Measurements from ENCODE around the gene PCGF3. TPM values are rescaled to one million over a fixed set of nuclear protein-coding genes. Genes with fewer than 3 reads are reported as not detected.

The PCGF3 gene
- total RNA-seq, 1 experiment from 2014 or later, result 83.9 TPM

DNA sequence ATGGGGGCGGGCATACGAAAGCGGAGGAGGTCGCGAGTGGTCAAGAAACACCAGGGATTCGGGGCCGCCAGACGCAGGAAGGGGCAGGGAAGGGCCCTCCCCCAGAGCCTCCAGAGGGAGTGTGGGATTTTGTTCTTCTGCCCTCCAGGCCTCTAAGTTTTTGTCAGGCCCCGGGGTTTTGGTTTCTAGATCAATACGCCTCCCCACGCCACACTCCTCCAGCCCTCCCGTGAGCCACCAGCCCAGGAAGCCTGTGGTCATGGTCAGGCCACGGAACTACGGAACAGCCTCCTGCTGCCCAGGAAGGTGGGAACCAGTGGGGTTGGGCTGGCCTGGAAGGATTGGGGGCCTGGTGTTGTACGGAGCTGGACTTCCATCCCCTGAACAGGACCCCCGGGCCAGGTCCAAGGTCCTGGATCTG lies 81.9 kb downstream of the PCGF3 start:
- POLR2A ChIA-PET (ENCODE audit: low non-redundant PET), result no interaction called here
- CTCF ChIA-PET, result no interaction called here
- no peak overlapping the region for H3K4me3 ChIP-seq (ENCODE audit: low read depth, low read length, poor library complexity, severe bottlenecking)

GRCh38 chr4:788006-788635 lies 82.5 kb downstream of the PCGF3 start:
- no peaks in the 10 kb centered on the region for H3K36me3 ChIP-seq (ENCODE audit: insufficient read depth, low read length, poor library complexity, severe bottlenecking)
- TF ChIP-seq, protein P1, sequence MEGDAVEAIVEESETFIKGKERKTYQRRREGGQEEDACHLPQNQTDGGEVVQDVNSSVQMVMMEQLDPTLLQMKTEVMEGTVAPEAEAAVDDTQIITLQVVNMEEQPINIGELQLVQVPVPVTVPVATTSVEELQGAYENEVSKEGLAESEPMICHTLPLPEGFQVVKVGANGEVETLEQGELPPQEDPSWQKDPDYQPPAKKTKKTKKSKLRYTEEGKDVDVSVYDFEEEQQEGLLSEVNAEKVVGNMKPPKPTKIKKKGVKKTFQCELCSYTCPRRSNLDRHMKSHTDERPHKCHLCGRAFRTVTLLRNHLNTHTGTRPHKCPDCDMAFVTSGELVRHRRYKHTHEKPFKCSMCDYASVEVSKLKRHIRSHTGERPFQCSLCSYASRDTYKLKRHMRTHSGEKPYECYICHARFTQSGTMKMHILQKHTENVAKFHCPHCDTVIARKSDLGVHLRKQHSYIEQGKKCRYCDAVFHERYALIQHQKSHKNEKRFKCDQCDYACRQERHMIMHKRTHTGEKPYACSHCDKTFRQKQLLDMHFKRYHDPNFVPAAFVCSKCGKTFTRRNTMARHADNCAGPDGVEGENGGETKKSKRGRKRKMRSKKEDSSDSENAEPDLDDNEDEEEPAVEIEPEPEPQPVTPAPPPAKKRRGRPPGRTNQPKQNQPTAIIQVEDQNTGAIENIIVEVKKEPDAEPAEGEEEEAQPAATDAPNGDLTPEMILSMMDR (conservative IDR thresholded peaks at IDR 0.05; ENCODE audit: low read depth, low read length), result no peak
- no peak for TF ChIP-seq EZH2 (IDR thresholded peaks at IDR 0.05; ENCODE audit: borderline replicate concordance, low read depth, low read length, poor library complexity, severe bottlenecking)
- ChIA-PET CTCF (no interaction called here), POLR2A (ENCODE audit: low non-redundant PET) (interaction anchor here (0.5 kb wide), 1 partner anchor 396 kb away, joined by 12 read pairs; no protein-coding TSS in a partner anchor)
- no TSS peak for BruUV-seq (replicated peaks)
- no peak for DNase-seq (ENCODE audit: low spot score)
- no peaks in the 10 kb centered on the region for H3K27me3 ChIP-seq (replicated peaks; ENCODE audit: insufficient read depth, low read depth, low read length, poor library complexity)
- H3K4me1 ChIP-seq (ENCODE audit: insufficient read depth, low read length, poor library complexity, severe bottlenecking), result no peaks in the 10 kb centered on the region
- no peak overlapping the region for H3K27ac ChIP-seq (ENCODE audit: low read depth, low read length, poor library complexity, severe bottlenecking)
- H3K9me3 ChIP-seq (ENCODE audit: low read depth, low read length, poor library complexity, severe bottlenecking), result no peaks in the 10 kb centered on the region
- no peak overlapping the region for H3K4me3 ChIP-seq (ENCODE audit: low read depth, low read length, poor library complexity, severe bottlenecking)
- intact Hi-C loops (cut with micrococcal nuclease; ENCODE audit: unreplicated experiment), result no loop called here

More for the DNA sequence above, 81.9 kb downstream of the PCGF3 start:
- Histone ChIP-seq H3K27me3 (replicated peaks; ENCODE audit: insufficient read depth, low read depth, low read length, poor library complexity) (no peaks in the 10 kb centered on the region), H3K9me3 (ENCODE audit: low read depth, low read length, poor library complexity, severe bottlenecking) (no peaks in the 10 kb centered on the region), H3K27ac (ENCODE audit: low read depth, low read length, poor library complexity, severe bottlenecking) (no peak overlapping the region), H3K4me1 (ENCODE audit: insufficient read depth, low read length, poor library complexity, severe bottlenecking) (no peaks in the 10 kb centered on the region), H3K36me3 (ENCODE audit: insufficient read depth, low read length, poor library complexity, severe bottlenecking) (no peaks in the 10 kb centered on the region)
- BruUV-seq (replicated peaks), result no TSS peak
- no peak for DNase-seq (ENCODE audit: low spot score)
- intact Hi-C loops (cut with micrococcal nuclease; ENCODE audit: unreplicated experiment), result no loop called here
- TF ChIP-seq, protein P1 (conservative IDR thresholded peaks at IDR 0.05; ENCODE audit: low read depth, low read length), result no peak
- no peak for TF ChIP-seq EZH2 (IDR thresholded peaks at IDR 0.05; ENCODE audit: borderline replicate concordance, low read depth, low read length, poor library complexity, severe bottlenecking)

DNA sequence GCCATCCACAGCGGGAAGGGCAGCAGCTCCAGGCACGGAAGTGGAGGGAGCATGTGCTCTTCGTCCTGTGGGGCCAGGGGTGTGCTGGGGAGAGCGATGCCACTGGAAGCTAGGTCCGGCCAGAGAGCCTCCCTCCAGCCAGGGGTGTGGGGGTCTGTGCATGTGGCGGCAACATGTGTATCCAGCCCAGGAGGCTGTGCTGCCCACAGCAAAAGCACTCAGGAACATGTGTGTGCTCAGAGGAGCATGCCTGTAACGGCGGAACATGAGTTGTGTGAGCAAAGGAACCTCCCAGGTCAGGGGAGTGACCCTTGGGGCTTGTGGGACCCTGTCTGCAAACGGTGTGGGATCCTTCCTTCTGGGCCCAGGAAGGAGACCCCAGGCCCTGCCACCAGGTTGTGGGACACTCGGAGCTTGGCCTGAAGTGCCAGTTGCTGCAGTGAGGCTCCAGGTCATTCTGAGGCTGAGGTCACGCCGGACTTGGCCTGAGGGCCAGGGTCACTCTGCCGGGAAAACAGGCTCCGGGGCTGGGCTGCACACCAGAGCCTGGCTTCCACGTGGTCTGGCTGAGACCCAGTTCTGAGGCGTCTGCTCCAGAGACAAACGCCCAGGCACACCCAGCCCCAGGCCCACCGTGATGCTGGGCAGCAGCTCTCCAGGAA lies 83.1 kb downstream of the PCGF3 start:
- H3K9me3 ChIP-seq (ENCODE audit: low read depth, low read length, poor library complexity, severe bottlenecking), result no peaks in the 10 kb centered on the region
- ChIA-PET POLR2A (ENCODE audit: low non-redundant PET) (interaction anchor here (0.5 kb wide), 1 partner anchor 395 kb away, joined by 12 read pairs; no protein-coding TSS in a partner anchor), CTCF (no interaction called here)
- H3K27me3 ChIP-seq (replicated peaks; ENCODE audit: insufficient read depth, low read depth, low read length, poor library complexity), result peaks cover 3% of the 10 kb centered on the region
- intact Hi-C loops (cut with micrococcal nuclease; ENCODE audit: unreplicated experiment), result no loop called here
- H3K4me3 ChIP-seq (ENCODE audit: low read depth, low read length, poor library complexity, severe bottlenecking), result no peak overlapping the region
- no peak for DNase-seq (ENCODE audit: low spot score)
- no peaks in the 10 kb centered on the region for H3K4me1 ChIP-seq (ENCODE audit: insufficient read depth, low read length, poor library complexity, severe bottlenecking)
- no TSS peak for BruUV-seq (replicated peaks)
- H3K36me3 ChIP-seq (ENCODE audit: insufficient read depth, low read length, poor library complexity, severe bottlenecking), result no peaks in the 10 kb centered on the region
- no peak overlapping the region for H3K27ac ChIP-seq (ENCODE audit: low read depth, low read length, poor library complexity, severe bottlenecking)
- TF ChIP-seq EZH2 (IDR thresholded peaks at IDR 0.05; ENCODE audit: borderline replicate concordance, low read depth, low read length, poor library complexity, severe bottlenecking), result no peak
- TF ChIP-seq, protein P1 (conservative IDR thresholded peaks at IDR 0.05; ENCODE audit: low read depth, low read length), result no peak

Data from A673 (cell line).